HUDEP-2 (cell line): Measurements from ENCODE around the gene APRT.

ENCODE experiments used
- DNase-seq, 76 experiments: peaks; one replicate each; lab custom pipeline; 2025; ENCODE audit not compliant: unreplicated experiment in 76 of 76; lab: John Stamatoyannopoulos, UW

The APRT gene

DNA sequence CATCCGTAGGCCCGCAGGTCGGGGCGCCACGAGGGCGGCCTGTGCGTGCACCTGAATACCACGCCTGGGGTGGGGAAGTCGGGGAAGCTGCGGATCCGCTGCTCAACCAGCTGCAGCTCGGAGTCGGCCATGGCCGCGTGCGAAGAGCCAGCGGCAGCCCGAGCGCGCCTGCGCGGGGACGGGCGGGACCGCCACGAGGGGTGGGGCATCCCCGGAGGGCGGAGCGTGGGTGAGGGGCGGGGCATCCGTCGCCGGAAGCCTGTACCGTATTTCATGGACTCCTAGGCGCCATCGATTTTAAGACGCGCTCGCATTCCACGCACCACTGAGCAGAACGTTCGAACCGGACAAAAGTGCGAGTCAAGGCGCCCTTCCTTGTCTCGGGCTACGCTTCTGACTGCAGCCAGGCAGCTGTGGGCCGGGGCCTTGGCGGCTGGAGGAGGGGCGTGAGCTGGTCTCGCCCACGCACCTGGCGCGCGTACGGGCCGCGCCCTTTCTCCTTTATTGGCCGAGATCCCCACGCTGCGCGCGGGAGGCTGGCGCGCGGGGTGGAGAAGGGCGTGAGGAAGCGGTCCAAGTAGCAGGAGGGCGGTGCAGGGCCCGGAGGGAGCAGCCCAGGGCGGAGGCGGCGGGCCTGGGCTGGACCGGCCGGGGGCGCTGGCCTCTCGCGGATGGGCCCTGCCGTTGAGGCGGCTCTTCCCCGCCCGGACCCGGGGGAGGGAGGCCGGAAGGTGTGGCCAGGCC, at the start of gene APRT:
APRT (minus strand) TSS at position 160 of the 744 bp plus-strand sequence; CDS start at position 131, 29 bp downstream.
- DNase-seq: peak in 75 of 76 experiments; percentile 39 to 98 (median 94)

- no peak for DNase-seq
These were observed 49.6 kb upstream of the APRT start for GRCh38 chr16:88861359-88861758.

DNA sequence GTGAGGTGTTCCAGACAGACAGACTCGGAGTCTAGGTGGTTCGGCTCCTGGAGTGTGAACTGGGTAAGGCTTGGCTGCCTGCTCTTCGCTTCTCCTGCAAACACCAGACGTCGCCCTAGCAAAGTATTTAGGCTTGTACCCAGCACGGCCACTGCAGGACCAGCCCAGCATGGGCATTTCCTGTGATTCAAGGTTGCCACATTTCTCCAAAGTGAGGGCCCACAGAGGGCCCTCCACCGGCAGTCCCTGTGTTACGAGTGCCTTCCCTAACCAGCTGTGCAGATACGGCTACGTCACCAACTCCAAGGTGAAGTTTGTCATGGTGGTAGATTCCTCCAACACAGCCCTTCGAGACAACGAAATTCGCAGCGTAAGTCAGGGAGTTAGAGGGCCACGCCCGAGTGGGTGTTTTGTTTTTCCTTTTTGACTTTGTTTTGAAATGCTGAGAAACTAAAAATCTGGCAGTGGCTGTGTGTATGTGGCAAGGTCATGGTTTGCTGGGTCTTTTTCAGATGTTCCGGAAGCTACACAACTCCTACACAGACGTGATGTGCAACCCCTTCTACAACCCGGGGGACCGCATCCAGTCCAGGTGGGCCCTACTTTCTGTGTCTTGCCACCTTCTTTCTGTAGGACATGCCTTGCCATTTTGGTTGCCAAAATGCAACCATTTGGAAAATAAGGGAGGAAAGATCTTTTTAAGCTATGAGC, 47.8 kb upstream of the APRT start:
- DNase-seq: no peak

GRCh38 chr16:88857728-88858339, 46.1 kb upstream of the APRT start:
- DNase-seq: peak in 73 of 76 experiments; percentile 15 to 81 (median 60)

DNA sequence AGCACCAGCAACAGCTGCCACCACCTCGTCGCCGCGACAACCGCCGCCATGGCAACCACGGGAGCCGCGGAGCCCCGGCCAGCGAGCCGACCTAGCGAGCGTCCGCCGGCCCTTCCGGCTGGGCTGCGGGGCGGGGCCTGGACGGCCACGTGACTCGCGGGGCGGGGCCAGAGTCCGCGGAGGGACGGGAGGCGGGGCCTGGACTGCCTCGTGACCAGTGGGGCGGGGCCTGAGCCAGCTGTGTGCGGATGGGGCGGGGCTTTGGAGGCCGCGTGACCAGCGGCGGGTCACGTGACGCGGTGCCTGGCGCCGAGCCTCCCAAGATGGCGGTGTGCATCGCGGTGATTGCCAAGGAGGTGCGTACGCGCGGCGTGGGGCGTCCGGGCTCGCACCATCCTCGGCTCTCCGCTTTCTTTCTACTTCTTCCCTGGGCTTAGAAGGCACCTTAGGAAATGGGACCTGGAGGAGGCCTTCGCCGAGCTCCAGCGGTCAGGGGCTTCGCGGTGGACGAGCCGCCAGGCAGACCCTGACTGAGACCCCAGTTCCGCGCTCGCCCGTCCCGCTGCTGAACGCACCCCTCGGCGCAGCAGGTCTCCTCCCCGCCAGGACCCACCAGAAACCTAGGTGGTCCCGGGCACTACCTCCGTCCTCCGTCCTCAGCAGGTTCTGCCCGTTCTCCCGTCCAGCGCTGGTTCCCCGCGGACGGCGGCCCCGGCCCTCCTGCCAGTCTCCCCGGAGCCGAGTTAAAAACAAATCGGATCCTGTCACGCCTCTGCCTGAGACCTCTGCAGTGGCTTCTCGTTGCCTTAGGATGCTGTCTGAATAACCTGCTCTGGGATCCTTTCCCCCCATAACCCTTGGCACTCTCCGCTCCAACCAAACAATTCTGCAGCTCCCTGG, 45.4 kb upstream of the APRT start, which contains the start of the genes GALNS and TRAPPC2L:
GALNS (minus strand) TSS at position 120 of the 900 bp plus-strand sequence; CDS start at position 50, 70 bp downstream.
TRAPPC2L (plus strand) TSS at position 300 of the 900 bp plus-strand sequence; CDS start at position 324, 24 bp downstream.
- peak in 74 of 76 experiments; percentile 50 to 99 (median 96) for DNase-seq

DNA sequence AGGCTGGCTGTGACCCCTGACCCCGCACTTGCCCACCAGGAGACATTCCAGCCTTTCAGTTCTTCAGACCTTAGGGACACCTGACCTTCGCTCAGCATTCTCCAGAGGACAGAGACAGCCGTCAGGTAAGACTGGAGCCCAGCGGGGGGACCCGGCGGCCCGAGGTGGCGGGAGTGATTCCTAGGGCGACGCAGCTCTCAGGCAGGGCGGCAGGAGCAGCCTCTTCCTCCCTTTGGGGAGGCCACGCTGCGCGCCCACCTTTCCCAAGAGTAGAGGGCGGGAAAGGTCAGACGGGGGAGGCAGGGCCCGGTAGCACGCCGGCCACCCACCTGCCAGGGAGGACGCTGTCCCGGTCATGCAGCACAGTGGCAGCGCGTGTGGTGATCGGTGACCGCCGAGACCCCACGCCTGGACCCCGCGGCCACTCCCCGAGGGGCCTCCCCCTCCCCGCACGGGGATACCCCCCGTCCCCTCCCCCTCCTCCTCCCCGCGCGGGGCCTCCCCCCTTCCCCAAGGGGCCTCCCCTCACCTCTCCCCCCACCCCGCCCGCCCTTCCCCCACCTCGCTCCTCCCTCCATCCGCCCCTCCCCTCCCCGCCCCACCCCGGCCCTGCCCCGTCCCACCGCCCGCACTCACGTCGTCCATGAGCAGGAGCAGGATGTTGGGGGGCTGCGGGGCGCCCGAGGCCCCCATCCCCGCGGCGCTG, 44.5 kb upstream of the APRT start:
- DNase-seq: no peak

GRCh38 chr16:88855736-88856121, 44.0 kb upstream of the APRT start:
- no peak for DNase-seq

DNA sequence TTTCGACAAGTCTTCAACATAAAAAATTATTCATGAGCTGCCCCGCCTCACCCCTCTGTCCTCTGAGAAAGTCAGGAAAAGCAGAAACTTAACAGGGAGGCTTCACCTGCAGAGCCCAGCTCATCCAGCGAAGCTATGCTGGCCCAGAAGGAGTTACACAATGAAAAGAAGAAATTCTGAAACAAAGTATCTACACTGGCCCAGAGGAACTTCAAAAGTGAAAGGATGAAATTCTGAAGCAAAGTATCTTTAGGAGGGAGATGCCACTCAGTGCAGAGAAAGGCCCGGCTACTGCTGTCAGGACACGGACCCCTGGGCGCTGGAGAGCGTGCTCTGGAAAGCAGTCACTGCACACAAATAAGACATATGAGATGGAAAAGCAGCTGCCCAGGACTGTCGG, 43.4 kb upstream of the APRT start:
- DNase-seq: no peak

DNA sequence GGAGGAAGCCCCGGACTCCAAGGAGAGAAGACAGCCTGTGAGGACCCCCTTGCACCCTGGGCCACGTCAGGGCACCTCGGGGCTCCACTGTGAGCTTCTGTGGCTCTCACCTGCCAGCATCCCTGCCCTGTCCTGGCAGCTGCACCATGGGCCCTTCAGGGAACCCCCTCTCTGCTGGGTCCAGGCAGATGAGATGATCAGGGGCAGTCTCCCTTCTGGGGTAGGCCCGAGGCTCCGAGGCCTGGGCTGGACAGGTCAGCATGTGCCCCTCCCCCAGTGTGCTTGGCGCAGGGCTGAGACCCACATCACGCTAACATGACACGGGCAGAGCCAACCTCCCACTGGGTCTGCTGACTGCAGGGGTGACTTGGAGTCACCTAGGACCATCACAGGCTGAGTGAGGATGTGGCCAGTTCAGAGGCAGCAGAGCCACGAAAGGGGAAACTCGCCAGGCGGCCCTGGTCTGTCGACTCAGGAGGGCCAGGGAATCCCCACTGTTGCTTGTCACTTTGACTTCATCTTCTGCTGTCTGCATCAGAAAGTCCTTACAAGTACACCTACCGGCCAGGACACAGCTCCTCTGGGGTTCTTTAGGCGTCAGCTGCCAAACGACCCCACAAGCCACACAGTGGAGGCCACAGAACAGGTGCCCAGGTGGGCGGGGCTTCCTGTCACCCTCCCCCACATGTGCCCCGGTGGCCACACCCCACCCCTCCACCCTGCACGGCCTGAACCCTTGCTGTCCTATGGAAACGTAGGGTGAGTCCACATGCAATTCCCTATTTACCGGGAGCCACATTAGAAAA, 42.8 kb upstream of the APRT start:
- DNase-seq: peak in 1 of 76 experiments; percentile 6

DNA sequence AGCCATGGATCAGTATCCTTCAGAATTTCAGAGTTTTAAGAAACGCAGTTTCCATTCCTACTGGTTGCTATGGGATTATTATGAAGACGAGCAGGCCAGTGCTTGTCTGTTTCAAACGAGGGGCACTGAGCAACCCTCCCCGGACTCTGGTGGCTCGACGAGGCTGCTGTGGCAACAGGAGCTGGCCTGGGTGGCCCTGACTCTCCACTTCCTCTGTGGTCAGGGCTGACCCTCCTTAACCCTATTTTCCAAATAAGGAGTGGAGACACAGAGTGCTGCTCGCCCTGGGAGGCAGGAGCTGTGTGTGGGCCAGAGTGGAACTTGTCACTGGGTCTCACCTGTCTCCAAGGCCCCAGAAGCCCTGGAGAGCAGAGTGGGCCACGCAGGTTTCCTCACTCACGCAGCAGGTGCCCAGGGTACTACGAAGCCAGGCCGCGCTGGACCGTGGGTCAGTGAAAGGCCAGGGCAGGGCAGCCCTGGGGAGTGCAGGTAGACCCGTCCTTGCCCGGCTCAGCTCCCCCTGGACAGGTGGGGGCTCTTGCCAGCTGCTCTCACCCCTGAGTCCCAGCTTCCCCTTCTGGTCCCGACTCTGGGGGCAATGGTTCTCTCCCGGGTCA, 41.7 kb upstream of the APRT start:
- no peak for DNase-seq

- DNase-seq: no peak
These were observed 39.9 kb upstream of the APRT start for GRCh38 chr16:88851616-88852015.

DNA sequence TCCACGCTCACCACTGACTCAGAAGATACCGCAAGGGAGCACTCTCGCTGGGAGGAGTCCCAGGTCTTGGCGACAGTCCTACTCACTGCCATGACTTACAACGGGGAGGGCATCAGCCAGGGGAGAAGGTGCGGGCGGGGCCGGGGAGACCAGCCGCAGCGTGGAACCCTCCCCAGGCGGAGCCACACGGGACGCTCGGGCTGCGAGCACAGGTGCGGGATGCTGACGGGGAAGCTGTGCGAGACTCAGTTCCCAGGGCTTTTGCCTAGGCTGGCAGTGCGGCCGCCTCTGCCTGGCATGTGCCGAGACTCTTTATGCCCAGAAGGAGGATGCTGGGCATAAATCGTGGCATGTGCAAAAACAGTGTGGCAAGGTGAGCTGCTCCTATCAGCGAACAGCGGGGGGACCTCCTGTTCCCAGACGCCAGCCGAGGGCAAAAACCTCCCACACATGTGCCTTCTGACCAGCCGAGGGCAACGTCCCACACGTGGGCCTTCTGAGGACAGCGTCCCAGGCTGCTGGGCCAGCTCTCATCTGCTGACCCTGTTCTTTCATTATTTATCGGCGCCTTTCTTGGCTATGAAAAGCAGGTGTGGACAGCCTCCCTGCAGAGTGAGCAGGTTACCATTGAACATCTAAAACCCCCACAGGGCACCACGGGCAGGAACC, 38.9 kb upstream of the APRT start:
- no peak for DNase-seq

DNA sequence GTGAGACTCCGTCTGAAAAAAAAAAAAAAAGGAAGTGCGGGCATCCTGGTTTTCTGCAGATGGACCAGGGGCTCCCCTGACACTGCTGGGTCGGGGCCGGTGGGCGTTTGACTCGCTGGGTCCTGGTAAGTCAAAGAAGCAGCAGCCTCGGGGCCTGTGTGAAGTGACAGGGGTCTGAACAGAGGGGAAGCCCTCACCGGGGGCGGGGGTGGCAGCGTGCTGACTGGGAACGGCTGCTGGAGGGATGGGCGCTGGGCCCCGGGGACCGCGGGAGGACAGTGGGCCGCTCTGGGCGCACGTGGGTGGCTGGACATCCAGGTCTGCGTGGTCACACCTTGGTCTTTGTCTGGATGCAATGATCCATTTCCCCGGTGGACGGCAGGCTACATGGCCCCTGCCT, 36.8 kb upstream of the APRT start:
- DNase-seq: no peak

- no peak for DNase-seq
These were observed 35.9 kb upstream of the APRT start for GRCh38 chr16:88847654-88848053.

DNA sequence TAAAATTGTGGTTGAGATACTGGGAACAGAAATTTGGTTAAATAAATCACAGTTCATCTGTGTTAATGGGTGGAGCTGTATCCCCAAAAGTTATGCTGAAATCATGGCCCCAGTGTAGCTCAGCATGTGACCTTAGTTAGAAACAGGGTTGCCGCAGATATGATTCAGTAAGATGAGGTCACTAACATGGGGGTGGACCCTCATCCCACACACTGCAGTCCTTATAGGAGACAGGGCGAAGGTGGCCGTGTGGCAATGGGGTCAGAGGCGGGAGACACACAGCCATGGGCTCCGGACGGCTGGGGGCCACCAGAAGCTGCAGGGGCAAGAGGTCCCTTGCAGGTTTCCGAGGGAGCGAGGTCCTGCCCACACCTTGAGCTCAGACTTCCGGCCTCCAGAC, 34.4 kb upstream of the APRT start:
- DNase-seq: no peak

- DNase-seq: peak in 1 of 76 experiments; percentile 5
These were observed 32.8 kb upstream of the APRT start for GRCh38 chr16:88844419-88845036.

DNA sequence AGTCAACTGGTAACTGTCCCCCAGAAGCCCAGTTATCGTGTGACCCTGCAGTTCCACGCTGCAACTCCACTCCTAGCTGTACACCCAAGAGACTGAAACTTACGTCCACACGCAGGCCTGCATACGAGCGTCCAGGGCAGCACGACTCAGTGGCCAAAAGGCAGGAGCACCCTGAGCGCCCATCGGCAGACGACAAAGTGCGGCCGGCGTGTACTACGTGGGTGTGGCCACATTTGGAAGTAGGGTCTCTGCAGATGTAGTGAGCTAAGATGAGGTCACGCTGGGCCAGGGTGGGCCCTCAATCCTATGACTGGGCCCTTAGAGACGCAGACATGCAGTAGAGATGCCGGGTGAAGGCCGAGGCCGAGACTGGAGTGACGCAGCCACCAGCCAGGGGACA, 31.5 kb upstream of the APRT start:
- DNase-seq: no peak

- no peak for DNase-seq
These were observed 31.1 kb upstream of the APRT start for GRCh38 chr16:88842806-88843205.
